NT2/D1 (cell line): ENCODE data around the gene EPN1.

ENCODE experiments used
- DNase-seq: peaks from one replicate; pipeline ENCODE4 v3.0.0-alpha.2; 2011; ENCODE audit warnings: low read depth, low spot score
- H3K27me3 ChIP-seq: 2 replicates; pipeline ENCODE4 v1.6.0; 2011; ENCODE audit warnings: mild to moderate bottlenecking; ENCODE audit not compliant: insufficient read length, insufficient read depth
- H3K36me3 ChIP-seq: 2 replicates; pipeline ENCODE4 v1.6.1; 2011; ENCODE audit warnings: mild to moderate bottlenecking, low read length, mixed read lengths; ENCODE audit not compliant: insufficient read depth, insufficient read length
- H3K4me1 ChIP-seq: 2 replicates; pipeline ENCODE4 v1.5.1; 2011; ENCODE audit not compliant: insufficient read depth, insufficient read length
- H3K4me3 ChIP-seq: 2 replicates; pipeline ENCODE4 v1.5.1; 2011; ENCODE audit warnings: low read depth; ENCODE audit not compliant: insufficient read length
- H3K9ac ChIP-seq: 2 replicates; pipeline ENCODE4 v1.6.0; 2011; ENCODE audit warnings: low read depth; ENCODE audit not compliant: insufficient read length
- H3K9me3 ChIP-seq: 2 replicates; pipeline ENCODE4 v1.5.1; 2011; ENCODE audit warnings: mild to moderate bottlenecking, low read length; ENCODE audit not compliant: insufficient read depth
- SUZ12 ChIP-seq: IDR thresholded peaks from 2 replicates; pipeline ENCODE4 v1.6.1; 2011; ENCODE audit not compliant: insufficient read length, insufficient read depth; ENCODE audit errors: extremely low read depth
- YY1 ChIP-seq: IDR thresholded peaks from 2 replicates; pipeline ENCODE4 v1.6.1; 2011; ENCODE audit not compliant: insufficient read length, insufficient read depth
- ZNF274 ChIP-seq: IDR thresholded peaks from 2 replicates; pipeline ENCODE4 v1.6.1; 2011; ENCODE audit warnings: mild to moderate bottlenecking, low read depth, low read length

Gene EPN1

GRCh38 chr19:55688422-55689218 is 13.6 kb downstream of the EPN1 start:
- TF ChIP-seq YY1 (no peak), SUZ12 (no peak), ZNF274 (no peak)
- Histone ChIP-seq H3K36me3 (peaks cover 83% of the 10 kb centered on the region), H3K9me3 (no peaks in the 10 kb centered on the region), H3K4me3 (no peak overlapping the region), H3K4me1 (peaks cover 3% of the 10 kb centered on the region), H3K27me3 (no peaks in the 10 kb centered on the region), H3K9ac (no peak overlapping the region)
- no peak for DNase-seq

GRCh38 chr19:55689411-55690108 is 14.5 kb downstream of the EPN1 start:
- Histone ChIP-seq H3K4me3 (no peak overlapping the region), H3K9ac (no peak overlapping the region), H3K9me3 (no peaks in the 10 kb centered on the region), H3K27me3 (no peaks in the 10 kb centered on the region), H3K36me3 (peaks cover 79% of the 10 kb centered on the region), H3K4me1 (peaks cover 3% of the 10 kb centered on the region)
- TF ChIP-seq ZNF274 (no peak), SUZ12 (no peak), YY1 (no peak)
- DNase-seq, result no peak

GRCh38 chr19:55690109-55690768 is 15.2 kb downstream of the EPN1 start:
- Histone ChIP-seq H3K4me1 (peaks cover 3% of the 10 kb centered on the region), H3K4me3 (no peak overlapping the region), H3K36me3 (peaks cover 76% of the 10 kb centered on the region), H3K9ac (no peak overlapping the region), H3K27me3 (no peaks in the 10 kb centered on the region), H3K9me3 (no peaks in the 10 kb centered on the region)
- no peak for DNase-seq
- TF ChIP-seq ZNF274 (no peak), YY1 (no peak), SUZ12 (no peak)

- H3K36me3 ChIP-seq, result peaks cover 74% of the 10 kb centered on the region
- H3K4me3 ChIP-seq, result no peak overlapping the region
- no peak overlapping the region for H3K9ac ChIP-seq
- H3K27me3 ChIP-seq, result no peaks in the 10 kb centered on the region
- H3K9me3 ChIP-seq, result no peaks in the 10 kb centered on the region
- TF ChIP-seq YY1 (no peak), ZNF274 (no peak), SUZ12 (no peak)
- no peak for DNase-seq
- peaks cover 3% of the 10 kb centered on the region for H3K4me1 ChIP-seq
These were observed 15.9 kb downstream of the EPN1 start for GRCh38 chr19:55690769-55691545.

- DNase-seq, result no peak
- peaks cover 77% of the 10 kb centered on the region for H3K36me3 ChIP-seq
- H3K4me1 ChIP-seq, result peaks cover 3% of the 10 kb centered on the region
- H3K9me3 ChIP-seq, result no peaks in the 10 kb centered on the region
- H3K27me3 ChIP-seq, result no peaks in the 10 kb centered on the region
- no peak for TF ChIP-seq YY1
- no peak for TF ChIP-seq SUZ12
- TF ChIP-seq ZNF274, result no peak
- no peak overlapping the region for H3K9ac ChIP-seq
- no peak overlapping the region for H3K4me3 ChIP-seq
These were observed 16.8 kb downstream of the EPN1 start for GRCh38 chr19:55691561-55692481.

- no peaks in the 10 kb centered on the region for H3K27me3 ChIP-seq
- DNase-seq, result no peak
- H3K4me1 ChIP-seq, result peaks cover 3% of the 10 kb centered on the region
- H3K9me3 ChIP-seq, result no peaks in the 10 kb centered on the region
- H3K9ac ChIP-seq, result no peak overlapping the region
- H3K4me3 ChIP-seq, result no peak overlapping the region
- peaks cover 79% of the 10 kb centered on the region for H3K36me3 ChIP-seq
- TF ChIP-seq ZNF274, result no peak
- no peak for TF ChIP-seq YY1
- TF ChIP-seq SUZ12, result no peak
These were observed 17.7 kb downstream of the EPN1 start for GRCh38 chr19:55692681-55693081.
